Testis (tissue), 3 donors: Measurements from ENCODE around the gene SH3GL3. TPM values are rescaled to one million over a fixed set of nuclear protein-coding genes. Genes with fewer than 3 reads are reported as not detected.

ENCODE experiments used
- DNase-seq: peaks from one replicate; pipeline ENCODE4 v3.0.0-alpha.2; 2019
- H3K27ac ChIP-seq, 2 donors: fragments of 200-600 bp; sonication (generic); one replicate each; pipeline ENCODE4 v1.5.1; 2019
- H3K27me3 ChIP-seq: fragments of 200-600 bp; sonication (generic); one replicate; pipeline ENCODE4 v1.5.1; 2019
- H3K36me3 ChIP-seq: fragments of 200-600 bp; sonication (generic); one replicate; pipeline ENCODE4 v1.5.1; 2017; ENCODE audit warnings: low read depth; ENCODE audit errors: missing control alignments
- H3K4me1 ChIP-seq: fragments of 200-600 bp; sonication (generic); one replicate; pipeline ENCODE4 v1.5.1; 2019
- H3K4me3 ChIP-seq, 2 donors: fragments of 200-600 bp; sonication (generic); one replicate each; pipeline ENCODE4 v1.5.1; 2017 to 2019
- H3K9me3 ChIP-seq: fragments of 200-600 bp; sonication (generic); one replicate; pipeline ENCODE4 v1.5.1; 2017
- POLR2A ChIP-seq: fragments of 450-650 bp; IDR thresholded peaks from one replicate; pipeline ENCODE4 v1.6.1; 2017; ENCODE audit warnings: antibody characterized with exemption, mild to moderate bottlenecking, moderate library complexity
- WGBS, 2 donors: methylation state at CpG; one replicate each; pipeline ENCODE4 v1.1.5; 2018; 5-methylcytosine and 5-hydroxymethylcytosine counted together
- intact Hi-C: fragments of 100-400 bp; cut with DNase I; formaldehyde crosslinking; loops from one replicate; pipeline ENCODE4 v1.15.1; 2023; ENCODE audit warnings: low total_unique reads
- polyA plus RNA-seq: library from polyadenylated mRNA; stranded (reverse); fragments of 350-450 nt; fragmentation: Illumina TruSeq; extraction: RNeasy Lipid Tissue Mini Kit (QIAGEN cat#74804); gene quantifications from one replicate; pipeline ENCODE4 v1.2.3, GENCODE V29; 2014; ENCODE audit warnings: low read depth, low replicate concordance; ENCODE audit not compliant: insufficient read depth
- total RNA-seq, 2 donors: library from RNA; depleted of rRNA; stranded (reverse); fragments of >200 nt; gene quantifications; one replicate each; pipeline ENCODE4 v1.2.3, GENCODE V29; 2016
- TF ChIP-seq, protein P1 (sequence below), 3 experiments: fragments of 450-650 bp in 2 of 3; fragments of 200-600 bp in 1 of 3; sonication (generic) in 1 of 3; IDR thresholded peaks; one replicate each; pipeline ENCODE4 v1.5.1; 2016 to 2019; ENCODE audit warnings: antibody characterized with exemption in 3 of 3, mild to moderate bottlenecking in 2 of 3, moderate library complexity in 1 of 3

Gene SH3GL3
- total and polyA plus RNA-seq, 3 donors from 2014 or later: 36.3 to 135 (median 112) TPM

DNA sequence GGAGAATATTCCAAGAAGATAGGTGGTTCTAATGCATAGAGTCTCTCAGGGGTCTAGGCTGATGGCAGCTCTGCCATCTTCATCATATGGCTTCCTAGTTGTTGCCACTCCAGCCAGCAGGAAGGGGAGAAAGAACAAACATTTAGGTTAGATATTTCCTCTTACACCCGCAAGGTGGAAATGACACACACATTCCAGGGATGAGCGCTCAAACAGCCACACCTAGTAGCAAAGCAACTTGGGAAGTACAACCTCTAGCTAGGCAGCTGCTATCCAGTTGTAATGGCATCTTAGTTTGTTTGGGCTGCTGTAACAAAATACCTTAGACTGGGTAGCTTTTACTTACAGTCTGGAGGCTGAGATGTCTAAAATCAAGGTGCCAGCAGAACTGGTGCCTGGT lies 154.9 kb downstream of the SH3GL3 start:
- Histone ChIP-seq H3K27me3 (no peaks in the 10 kb centered on the region), H3K4me3 (no peak overlapping the region), H3K36me3 (no peaks in the 10 kb centered on the region), H3K4me1 (no peaks in the 10 kb centered on the region), H3K9me3 (no peaks in the 10 kb centered on the region), H3K27ac (no peak overlapping the region)
- WGBS, 2 donors: 98 to 100% methylated on average over 2 of the region's 2 CpGs
- TF ChIP-seq, protein P1, sequence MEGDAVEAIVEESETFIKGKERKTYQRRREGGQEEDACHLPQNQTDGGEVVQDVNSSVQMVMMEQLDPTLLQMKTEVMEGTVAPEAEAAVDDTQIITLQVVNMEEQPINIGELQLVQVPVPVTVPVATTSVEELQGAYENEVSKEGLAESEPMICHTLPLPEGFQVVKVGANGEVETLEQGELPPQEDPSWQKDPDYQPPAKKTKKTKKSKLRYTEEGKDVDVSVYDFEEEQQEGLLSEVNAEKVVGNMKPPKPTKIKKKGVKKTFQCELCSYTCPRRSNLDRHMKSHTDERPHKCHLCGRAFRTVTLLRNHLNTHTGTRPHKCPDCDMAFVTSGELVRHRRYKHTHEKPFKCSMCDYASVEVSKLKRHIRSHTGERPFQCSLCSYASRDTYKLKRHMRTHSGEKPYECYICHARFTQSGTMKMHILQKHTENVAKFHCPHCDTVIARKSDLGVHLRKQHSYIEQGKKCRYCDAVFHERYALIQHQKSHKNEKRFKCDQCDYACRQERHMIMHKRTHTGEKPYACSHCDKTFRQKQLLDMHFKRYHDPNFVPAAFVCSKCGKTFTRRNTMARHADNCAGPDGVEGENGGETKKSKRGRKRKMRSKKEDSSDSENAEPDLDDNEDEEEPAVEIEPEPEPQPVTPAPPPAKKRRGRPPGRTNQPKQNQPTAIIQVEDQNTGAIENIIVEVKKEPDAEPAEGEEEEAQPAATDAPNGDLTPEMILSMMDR (IDR thresholded peaks at IDR 0.05): no peak
- TF ChIP-seq POLR2A: no peak
- DNase-seq: no peak
- intact Hi-C loops: no loop called here

DNA sequence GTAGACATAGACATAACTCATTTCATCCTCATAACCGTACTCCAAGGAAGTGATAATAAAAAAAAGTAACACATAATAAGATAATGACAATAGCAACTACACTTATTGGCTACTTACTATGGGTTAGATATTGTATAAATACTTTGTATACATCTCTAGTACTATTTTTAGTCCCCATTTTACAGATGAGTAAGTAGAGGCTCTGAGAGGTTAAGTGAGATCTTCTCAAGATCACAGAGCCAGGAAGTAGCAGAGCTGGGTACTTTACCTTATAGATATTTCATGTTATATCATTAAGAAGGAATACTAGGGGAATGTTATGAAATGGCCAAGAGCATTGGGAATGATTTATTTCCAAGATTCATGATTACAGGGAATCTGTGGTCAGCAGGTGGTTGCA lies 157.4 kb downstream of the SH3GL3 start:
- H3K4me1 ChIP-seq: no peaks in the 10 kb centered on the region
- TF ChIP-seq, protein P1 (IDR thresholded peaks at IDR 0.05): no peak
- TF ChIP-seq POLR2A: no peak
- no peak overlapping the region for H3K27ac ChIP-seq
- no peak overlapping the region for H3K4me3 ChIP-seq
- intact Hi-C loops: no loop called here
- no peaks in the 10 kb centered on the region for H3K36me3 ChIP-seq
- H3K27me3 ChIP-seq: no peaks in the 10 kb centered on the region
- no peak for DNase-seq
- WGBS, 2 donors: 50 to 86% methylated on average over 1 of the region's 1 CpG
- no peaks in the 10 kb centered on the region for H3K9me3 ChIP-seq

DNA sequence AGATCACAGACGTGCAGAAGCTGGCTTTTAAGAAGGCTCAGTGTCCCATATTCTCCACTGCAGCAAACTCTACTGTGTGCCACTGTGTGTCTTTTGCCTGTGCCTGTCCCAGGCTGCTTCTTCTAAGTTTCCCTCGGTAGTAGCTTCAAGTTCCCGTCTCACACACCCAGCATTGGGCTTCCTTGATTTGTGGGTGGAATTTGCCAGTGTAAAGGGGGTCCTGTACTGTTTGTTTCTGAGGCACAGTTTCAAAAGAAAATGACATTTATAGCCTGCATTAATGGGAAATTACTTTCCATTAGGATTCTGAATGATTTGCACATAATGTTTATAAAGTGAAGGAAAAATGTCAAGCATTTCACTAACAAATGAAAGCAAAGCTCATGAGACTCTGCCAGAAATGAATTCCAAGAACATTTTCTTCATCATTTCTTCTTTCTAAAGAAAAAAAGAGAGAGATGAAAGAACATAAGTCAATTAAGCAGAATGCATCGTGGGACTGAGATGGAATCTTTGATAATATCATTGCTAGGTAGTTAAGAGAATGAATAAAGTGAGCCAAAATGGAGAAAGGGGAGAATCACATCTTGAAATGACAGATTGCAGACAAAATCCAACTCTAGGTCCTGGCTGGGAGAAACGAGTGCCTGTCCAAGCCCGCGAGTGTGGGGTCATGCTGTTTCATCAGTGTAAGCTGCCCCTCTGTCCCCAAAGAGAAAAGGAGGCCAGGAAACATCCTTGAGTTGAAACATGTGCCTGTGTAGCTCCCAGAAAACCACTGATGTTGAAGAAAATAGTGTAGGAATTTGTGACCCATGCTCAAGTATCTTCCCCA lies 158.2 kb downstream of the SH3GL3 start:
- peak; percentile 54 for DNase-seq
- H3K9me3 ChIP-seq: no peaks in the 10 kb centered on the region
- whole genome bisulfite sequencing, 2 donors: 41 to 62% methylated on average over 7 of the region's 7 CpGs
- H3K27me3 ChIP-seq: no peaks in the 10 kb centered on the region
- intact Hi-C loops: no loop called here
- no peaks in the 10 kb centered on the region for H3K4me1 ChIP-seq
- H3K36me3 ChIP-seq: no peaks in the 10 kb centered on the region
- H3K4me3 ChIP-seq: no peak overlapping the region
- TF ChIP-seq POLR2A: no peak
- TF ChIP-seq, protein P1 (IDR thresholded peaks at IDR 0.05): no peak
- no peak overlapping the region for H3K27ac ChIP-seq

DNA sequence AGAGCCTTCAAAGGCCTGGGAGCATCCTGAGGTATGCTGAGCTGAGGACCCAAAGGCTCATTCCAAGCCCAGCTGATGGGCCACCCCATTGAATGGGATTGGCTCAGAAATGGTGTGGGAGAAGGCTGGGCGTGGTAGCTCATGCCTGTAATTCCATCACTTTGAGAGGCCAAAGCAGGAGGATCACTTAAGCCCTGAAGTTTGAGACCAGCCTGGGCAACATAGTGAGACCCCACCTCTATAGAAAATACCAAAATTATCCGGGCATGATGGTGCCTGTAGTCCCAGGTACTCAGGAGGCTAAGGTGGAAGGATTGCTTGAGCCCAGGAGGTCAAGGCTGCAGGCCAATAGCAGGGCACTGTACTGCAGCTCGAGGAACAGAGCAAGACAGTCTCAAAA lies 163.0 kb downstream of the SH3GL3 start:
- 92 to 100% methylated on average over 3 of the region's 3 CpGs for WGBS, 2 donors
- no peak for TF ChIP-seq POLR2A
- TF ChIP-seq, protein P1 (IDR thresholded peaks at IDR 0.05): no peak
- Histone ChIP-seq H3K9me3 (no peaks in the 10 kb centered on the region), H3K36me3 (no peaks in the 10 kb centered on the region), H3K27ac (no peak overlapping the region), H3K4me1 (no peaks in the 10 kb centered on the region), H3K27me3 (no peaks in the 10 kb centered on the region), H3K4me3 (no peak overlapping the region)
- DNase-seq: no peak
- intact Hi-C loops: no loop called here
